Astrocyte of the spinal cord (primary cell): Measurements from ENCODE around the gene TSG101.

Source experiments
- DNase-seq: peaks from one replicate; pipeline ENCODE4 v3.0.0; 2011; ENCODE audit warnings: low read depth, low spot score
- H3K4me3 ChIP-seq: 2 replicates; pipeline ENCODE4 v1.5.1; 2011; ENCODE audit warnings: low read depth, mild to moderate bottlenecking, low read length, moderate library complexity
- CTCF ChIP-seq: IDR thresholded peaks from 2 replicates; pipeline ENCODE4 v1.5.1; 2012; ENCODE audit warnings: low read depth, mild to moderate bottlenecking, low read length, inconsistent platforms
- in situ Hi-C: cut with HindIII; loops from 2 replicates; pipeline ENCODE4 v1.10.0; 2017; ENCODE audit warnings: low sequenced_read_pairs

Gene TSG101

GRCh38 chr11:18468961-18469360 is 57.8 kb downstream of the TSG101 start:
- in situ Hi-C loops, result no loop called here
- no peak for DNase-seq
- TF ChIP-seq CTCF, result no peak
- H3K4me3 ChIP-seq, result no peak overlapping the region

GRCh38 chr11:18468059-18468458 is 58.7 kb downstream of the TSG101 start:
- H3K4me3 ChIP-seq, result no peak overlapping the region
- TF ChIP-seq CTCF, result no peak
- DNase-seq, result no peak
- in situ Hi-C loops, result no loop called here

GRCh38 chr11:18466402-18466801 is 60.3 kb downstream of the TSG101 start:
- DNase-seq, result no peak
- H3K4me3 ChIP-seq, result no peak overlapping the region
- TF ChIP-seq CTCF, result no peak
- in situ Hi-C loops, result no loop called here

- no peak for TF ChIP-seq CTCF
- H3K4me3 ChIP-seq, result no peak overlapping the region
- in situ Hi-C loops, result no loop called here
- no peak for DNase-seq
Observed at GRCh38 chr11:18463439-18463838, 63.3 kb downstream of the TSG101 start.

GRCh38 chr11:18461909-18462308 is 64.8 kb downstream of the TSG101 start:
- no peak for TF ChIP-seq CTCF
- in situ Hi-C loops, result no loop called here
- H3K4me3 ChIP-seq, result no peak overlapping the region
- DNase-seq, result no peak

GRCh38 chr11:18459634-18460033 is 67.1 kb downstream of the TSG101 start:
- H3K4me3 ChIP-seq, result no peak overlapping the region
- TF ChIP-seq CTCF, result no peak
- no peak for DNase-seq
- in situ Hi-C loops, result no loop called here

GRCh38 chr11:18457450-18457849 is 69.3 kb downstream of the TSG101 start:
- no peak overlapping the region for H3K4me3 ChIP-seq
- in situ Hi-C loops, result no loop called here
- DNase-seq, result no peak
- TF ChIP-seq CTCF, result no peak
